Vein endothelial cell (primary cell): ENCODE data around the gene SMCHD1. TPM values are rescaled to one million over a fixed set of nuclear protein-coding genes. Genes with fewer than 3 reads are reported as not detected.

Experiments
- small RNA-seq: library from RNA; depleted of rRNA; stranded (forward); fragments of <200 nt; gene quantifications from one replicate; pipeline ENCODE3, GENCODE V24; 2012
- total RNA-seq: library from RNA; depleted of rRNA; stranded (reverse); fragments of >200 nt; gene quantifications from 2 replicates; pipeline ENCODE4 v1.2.3, GENCODE V29; 2012

The SMCHD1 gene
- total RNA-seq, result 37.9 and 48.7 TPM in 2 replicates

DNA sequence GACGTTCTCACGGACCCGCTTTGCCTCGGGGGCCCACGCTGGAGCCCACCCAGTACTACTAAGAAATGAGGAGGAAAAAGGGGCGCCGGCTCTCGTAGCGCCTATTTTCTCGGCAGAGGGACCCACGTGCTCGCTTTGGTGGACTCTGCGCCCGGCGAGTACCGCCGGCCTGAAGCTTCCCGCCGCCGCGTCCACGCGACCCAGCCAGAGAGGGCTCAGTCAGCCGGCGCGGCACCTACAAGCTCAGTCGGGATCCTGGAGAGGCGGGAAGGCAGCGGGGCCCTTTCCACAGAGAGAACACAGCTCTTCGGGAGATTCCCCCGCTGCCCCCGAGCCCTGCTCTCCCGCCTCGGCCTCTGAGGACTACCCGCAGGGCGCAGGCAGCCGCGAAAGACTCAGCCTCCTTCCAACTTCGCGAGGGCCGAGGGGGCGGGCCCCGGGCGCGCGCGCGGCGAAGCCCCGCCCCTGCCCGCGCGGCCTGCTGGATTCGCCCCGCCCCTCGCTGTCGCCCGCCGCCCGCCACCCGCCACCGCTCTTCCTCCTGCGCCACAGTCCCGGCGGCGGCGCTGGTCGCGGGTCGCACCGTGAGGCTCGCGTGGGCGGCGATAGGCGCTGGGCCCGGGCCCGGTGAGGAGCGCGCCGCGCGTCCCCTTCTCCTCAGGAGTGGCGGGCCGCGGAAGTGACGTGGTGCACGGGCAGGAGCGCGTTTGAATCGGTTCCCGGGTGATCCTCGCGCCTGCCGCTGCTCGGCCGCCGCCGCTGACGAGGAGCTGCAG, at the start of gene SMCHD1:
Gene SMCHD1, plus strand, starts transcription at position 549 of the 776 bp plus-strand sequence. CDS start 350 bp downstream, outside the sequence.

DNA sequence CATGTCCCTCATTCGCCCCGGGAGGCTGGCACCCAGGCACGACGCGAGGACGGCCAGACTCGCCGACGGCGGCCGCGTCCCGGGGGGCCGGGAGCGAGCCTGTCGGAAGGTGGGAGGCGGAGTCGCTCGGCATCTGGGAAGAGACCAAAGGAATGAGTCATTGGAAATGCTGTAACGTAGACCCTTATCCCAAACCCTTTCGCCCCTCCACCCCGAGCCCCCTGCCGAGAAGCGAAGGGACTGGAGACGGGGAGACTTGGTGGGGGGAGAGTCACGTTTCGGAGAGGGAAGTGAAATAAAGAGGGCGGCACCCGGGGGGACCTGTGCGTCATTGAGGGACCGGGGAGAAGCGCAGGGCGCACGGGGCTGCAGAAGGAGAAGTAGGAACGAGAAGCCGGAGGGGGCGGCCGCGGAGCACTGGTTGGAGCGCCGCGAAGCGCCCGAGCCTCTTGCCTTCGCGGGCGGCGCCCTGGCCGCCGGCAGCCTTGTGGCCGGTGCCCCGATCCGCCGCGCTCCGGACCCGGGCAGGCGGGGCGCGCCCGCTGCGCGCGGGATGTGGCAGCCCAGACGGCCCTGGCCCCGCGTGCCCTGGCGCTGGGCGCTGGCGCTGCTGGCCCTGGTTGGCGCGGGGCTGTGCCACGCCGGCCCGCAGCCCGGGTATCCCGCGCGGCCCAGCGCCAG, 191.2 kb downstream of the SMCHD1 start, which contains the start of gene EMILIN2:
Gene EMILIN2, plus strand, starts transcription at position 371 of the 681 bp plus-strand sequence. Its CDS starts 183 bp downstream, at position 554.

Small RNA genes lying within 50 kb of the gene (small RNA-seq; reads per million reads assigned to genes)
- gene RF00019 (not detected), gene RNU6-340P (0.11 reads per million)

Other genes with a start within 250 kb of the SMCHD1 start
- 8.5 and 12.7 TPM in 2 replicates for gene METTL4, start 84.2 kb upstream of the SMCHD1 start, total RNA-seq
- gene NDC80, start 84.2 kb upstream of the SMCHD1 start, total RNA-seq, result 9.1 and 24.7 TPM in 2 replicates
- gene EMILIN2, start 191.3 kb downstream of the SMCHD1 start, total RNA-seq, result 3.3 and 4.6 TPM in 2 replicates